K562 (cell line): ENCODE data around the gene SLC4A1. TPM values are rescaled to one million over a fixed set of nuclear protein-coding genes. Genes with fewer than 3 reads are reported as not detected.

ENCODE experiments used
- EWSR1 ChIP-seq: fragments of 450-650 bp; IDR thresholded peaks from 2 replicates; pipeline ENCODE4 v1.6.1; 2018; ENCODE audit warnings: borderline replicate concordance, mild to moderate bottlenecking, low read depth, moderate library complexity; ENCODE audit not compliant: partially characterized antibody
- HNRNPUL1 ChIP-seq: fragments of 200-400 bp; formaldehyde crosslinking; IDR thresholded peaks from 2 replicates; pipeline ENCODE4 v1.6.1; 2017; ENCODE audit warnings: low read length
- KAT2B ChIP-seq: IDR thresholded peaks from one replicate; pipeline ENCODE4 v1.6.1; 2012; ENCODE audit warnings: low read depth, mild to moderate bottlenecking, control low read depth, inconsistent platforms, low read length, moderate library complexity
- KAT7 ChIP-seq: sonication (generic); formaldehyde crosslinking; IDR thresholded peaks from 2 replicates; pipeline ENCODE4 v1.8.0; 2022; ENCODE audit warnings: missing genetic modification reagents, mild to moderate bottlenecking, borderline replicate concordance
- MAFF ChIP-seq: IDR thresholded peaks from 2 replicates; pipeline ENCODE4 v1.6.1; 2012; ENCODE audit warnings: low read length, improper control_type of control experiment
- MYBL2 ChIP-seq, 2 experiments: fragments of 450-650 bp in 1 of 2; sonication (generic) in 1 of 2; formaldehyde crosslinking in 1 of 2; IDR thresholded peaks; 2 replicates each; pipeline versions ENCODE4 v1.6.1 to v1.8.1; 2017 to 2022; ENCODE audit warnings: borderline replicate concordance in 1 of 2, inconsistent platforms in 1 of 2, low read depth in 1 of 2, mild to moderate bottlenecking in 1 of 2, missing genetic modification reagents in 1 of 2, moderate library complexity in 1 of 2
- PCBP1 ChIP-seq: fragments of 200-400 bp; formaldehyde crosslinking; IDR thresholded peaks from 2 replicates; pipeline ENCODE4 v1.6.1; 2018; ENCODE audit warnings: mild to moderate bottlenecking, low read depth, low read length; ENCODE audit not compliant: poor library complexity, severe bottlenecking
- RCOR1 ChIP-seq, 2 experiments: IDR thresholded peaks; 2 replicates each; pipeline ENCODE4 v1.6.1; 2012; ENCODE audit warnings: low read depth in 2 of 2, low read length in 2 of 2, borderline replicate concordance in 1 of 2, improper control_type of control experiment in 1 of 2
- SETDB1 ChIP-seq: IDR thresholded peaks from one replicate; pipeline ENCODE4 v1.6.1; 2012; ENCODE audit warnings: low read length, control low read depth, inconsistent platforms
- SLC30A9 ChIP-seq: fragments of 250-450 bp; sonication (Bioruptor Pico); IDR thresholded peaks from 2 replicates; pipeline ENCODE4 v1.8.0; 2022; ENCODE audit warnings: mild to moderate bottlenecking, moderate library complexity
- SMAD4 ChIP-seq: fragments of 250-450 bp; sonication (Bioruptor Pico); conservative IDR thresholded peaks from 2 replicates; pipeline ENCODE4 v1.8.0; 2021; ENCODE audit warnings: inconsistent platforms, mild to moderate bottlenecking, moderate library complexity
- SNIP1 ChIP-seq: fragments of 450-650 bp; IDR thresholded peaks from 2 replicates; pipeline ENCODE4 v1.7.1; 2017; ENCODE audit warnings: low read depth, mild to moderate bottlenecking
- TGIF2 ChIP-seq: sonication (generic); formaldehyde crosslinking; IDR thresholded peaks from 2 replicates; pipeline ENCODE4 v1.8.1; 2022; ENCODE audit warnings: mild to moderate bottlenecking, missing genetic modification reagents, moderate library complexity
- ZNF354B ChIP-seq: fragments of 250-450 bp; sonication (Bioruptor Pico); IDR thresholded peaks from 2 replicates; pipeline ENCODE4 v1.4.0; 2020
- ZNF408 ChIP-seq: fragments of 250-450 bp; sonication (Bioruptor Pico); IDR thresholded peaks from 2 replicates; pipeline ENCODE4 v1.4.0; 2020; ENCODE audit warnings: low read depth, mild to moderate bottlenecking, moderate library complexity
- ZNF695 ChIP-seq: fragments of 450-650 bp; formaldehyde crosslinking; IDR thresholded peaks from 2 replicates; pipeline ENCODE4 v1.4.0; 2020; ENCODE audit warnings: mild to moderate bottlenecking, moderate library complexity
- polyA plus RNA-seq, 8 experiments: library from polyadenylated mRNA; depleted of rRNA in 4 of 8; stranded (reverse) in 5 of 8; unstranded in 3 of 8; fragments of >200 nt; fragmentation: Nextera tagmentation in 2 of 8; fragmentation: Illumina TruSeq in 1 of 8; extraction: Ambion mirVana in 2 of 8; extraction: Trizol in 1 of 8; gene quantifications; 2 replicates each; pipeline versions ENCODE4 v1.2.1 to v1.2.3, GENCODE V29; 2011 to 2014; ENCODE audit warnings: inconsistent platforms in 1 of 8, missing spikeins in 1 of 8
- total RNA-seq, 7 experiments: library from RNA; depleted of rRNA in 6 of 7; stranded (reverse); fragments of >200 nt in 6 of 7; fragmentation: Illumina TruSeq in 2 of 7; extraction: Trizol in 2 of 7; gene quantifications; 2 replicates each; pipeline versions ENCODE4 v1.2.1 to v1.2.3, GENCODE V29; 2011 to 2021; ENCODE audit warnings: low replicate concordance in 1 of 7
- TF ChIP-seq, protein P1 (sequence below): fragments of 250-450 bp; sonication (Bioruptor Pico); IDR thresholded peaks from 2 replicates; pipeline ENCODE4 v1.8.0; 2022; ENCODE audit warnings: inconsistent platforms, mild to moderate bottlenecking, moderate library complexity, borderline replicate concordance
- TF ChIP-seq, protein P2 (sequence below): fragments of 250-450 bp; sonication (Bioruptor Pico); IDR thresholded peaks from 2 replicates; pipeline ENCODE4 v1.5.0; 2021
- TF ChIP-seq, protein P3 (sequence below): fragments of 250-450 bp; sonication (Bioruptor Pico); IDR thresholded peaks from 2 replicates; pipeline ENCODE4 v1.4.0; 2020; ENCODE audit warnings: mild to moderate bottlenecking
- TF ChIP-seq, protein P4 (sequence below): fragments of 450-650 bp; IDR thresholded peaks from 2 replicates; pipeline ENCODE4 v1.6.1; 2017; ENCODE audit warnings: antibody characterized with exemption, mild to moderate bottlenecking

SLC4A1 gene
- total and polyA plus RNA-seq, 9 of the 15 experiments (the other 6 are each of a cell fraction or from before 2014, with no cell fraction given): 0.14 to 1.00 (median 0.53) TPM

DNA sequence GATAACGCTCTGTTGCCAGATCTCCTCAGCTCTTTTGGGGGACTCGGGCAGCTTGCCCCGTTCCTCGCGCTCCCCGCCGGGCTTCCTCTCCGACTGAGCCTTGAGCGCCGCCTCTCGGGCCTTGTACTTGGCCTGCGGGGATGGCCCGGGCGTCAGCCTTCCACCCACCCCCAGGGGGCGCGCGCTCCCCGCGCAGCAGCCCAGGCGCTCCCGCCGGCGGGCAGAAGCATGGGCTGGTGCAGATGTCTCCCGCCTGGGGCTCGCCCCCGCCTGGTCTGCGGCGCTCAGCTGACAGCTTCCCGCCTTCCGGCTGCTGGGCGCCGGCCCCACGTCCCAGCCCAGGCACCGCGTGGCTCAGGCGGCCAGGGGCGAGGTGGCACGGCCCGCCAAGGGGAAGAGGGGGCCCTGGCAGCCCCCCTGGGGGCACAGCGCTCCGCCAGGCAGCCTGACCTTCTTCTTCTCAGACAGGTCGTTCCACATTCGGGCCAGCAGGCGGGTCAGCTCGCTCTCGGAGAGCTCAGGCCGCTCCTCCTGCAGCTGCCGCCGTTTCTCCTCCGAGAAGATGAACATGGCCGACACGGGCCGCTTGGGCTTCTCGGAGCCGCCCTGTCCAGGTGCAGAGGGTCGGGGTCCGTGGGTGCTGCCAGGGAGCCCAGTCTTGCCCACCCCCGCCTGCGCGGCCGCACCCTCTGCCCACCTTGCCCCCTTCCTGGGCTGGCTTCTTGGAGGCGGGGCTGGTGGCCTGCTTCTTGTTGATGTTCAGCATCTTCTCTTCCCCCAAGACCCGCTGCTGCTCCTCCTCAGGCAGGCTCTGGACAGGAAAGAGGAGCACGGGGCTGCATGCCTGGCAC, 57.4 kb downstream of the SLC4A1 start (continued):
- TF ChIP-seq SMAD4 (CRISPR knock-in tag) (peak; percentile 98), EWSR1 (no peak), TGIF2 (CRISPR knock-in tag) (peak; percentile 90), ZNF695 (no peak), PCBP1 (no peak), KAT7 (peak; percentile 70; the same call in 1 of the 2 replicates), HNRNPUL1 (no peak), SETDB1 (peak; percentile 80), SLC30A9 (CRISPR knock-in tag) (no peak), MYBL2 (IDR thresholded peaks at IDR 0.05; ENCODE audit: low read depth) (no peak), MYBL2 (CRISPR knock-in tag; IDR thresholded peaks at IDR 0.05; ENCODE audit: borderline replicate concordance) (no peak), SNIP1 (no peak), MAFF (no peak), KAT2B (peak; percentile 72), ZNF354B (no peak), RCOR1 (IDR thresholded peaks at IDR 0.05; ENCODE audit: borderline replicate concordance in 1 of 2, low read depth in 2 of 2, low read length in 2 of 2) (peak; percentile 36 to 83; a peak in 2 of 4 replicates), ZNF408 (CRISPR knock-in tag) (no peak)
- TF ChIP-seq, protein P1, sequence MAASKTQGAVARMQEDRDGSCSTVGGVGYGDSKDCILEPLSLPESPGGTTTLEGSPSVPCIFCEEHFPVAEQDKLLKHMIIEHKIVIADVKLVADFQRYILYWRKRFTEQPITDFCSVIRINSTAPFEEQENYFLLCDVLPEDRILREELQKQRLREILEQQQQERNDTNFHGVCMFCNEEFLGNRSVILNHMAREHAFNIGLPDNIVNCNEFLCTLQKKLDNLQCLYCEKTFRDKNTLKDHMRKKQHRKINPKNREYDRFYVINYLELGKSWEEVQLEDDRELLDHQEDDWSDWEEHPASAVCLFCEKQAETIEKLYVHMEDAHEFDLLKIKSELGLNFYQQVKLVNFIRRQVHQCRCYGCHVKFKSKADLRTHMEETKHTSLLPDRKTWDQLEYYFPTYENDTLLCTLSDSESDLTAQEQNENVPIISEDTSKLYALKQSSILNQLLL: no peak
- TF ChIP-seq, protein P2, sequence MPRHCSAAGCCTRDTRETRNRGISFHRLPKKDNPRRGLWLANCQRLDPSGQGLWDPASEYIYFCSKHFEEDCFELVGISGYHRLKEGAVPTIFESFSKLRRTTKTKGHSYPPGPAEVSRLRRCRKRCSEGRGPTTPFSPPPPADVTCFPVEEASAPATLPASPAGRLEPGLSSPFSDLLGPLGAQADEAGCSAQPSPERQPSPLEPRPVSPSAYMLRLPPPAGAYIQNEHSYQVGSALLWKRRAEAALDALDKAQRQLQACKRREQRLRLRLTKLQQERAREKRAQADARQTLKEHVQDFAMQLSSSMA (CRISPR knock-in tag): no peak
- TF ChIP-seq, protein P3, sequence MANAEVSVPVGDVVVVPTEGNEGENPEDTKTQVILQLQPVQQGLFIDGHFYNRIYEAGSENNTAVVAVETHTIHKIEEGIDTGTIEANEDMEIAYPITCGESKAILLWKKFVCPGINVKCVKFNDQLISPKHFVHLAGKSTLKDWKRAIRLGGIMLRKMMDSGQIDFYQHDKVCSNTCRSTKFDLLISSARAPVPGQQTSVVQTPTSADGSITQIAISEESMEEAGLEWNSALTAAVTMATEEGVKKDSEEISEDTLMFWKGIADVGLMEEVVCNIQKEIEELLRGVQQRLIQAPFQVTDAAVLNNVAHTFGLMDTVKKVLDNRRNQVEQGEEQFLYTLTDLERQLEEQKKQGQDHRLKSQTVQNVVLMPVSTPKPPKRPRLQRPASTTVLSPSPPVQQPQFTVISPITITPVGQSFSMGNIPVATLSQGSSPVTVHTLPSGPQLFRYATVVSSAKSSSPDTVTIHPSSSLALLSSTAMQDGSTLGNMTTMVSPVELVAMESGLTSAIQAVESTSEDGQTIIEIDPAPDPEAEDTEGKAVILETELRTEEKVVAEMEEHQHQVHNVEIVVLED (CRISPR knock-in tag): no peak
- TF ChIP-seq, protein P4, sequence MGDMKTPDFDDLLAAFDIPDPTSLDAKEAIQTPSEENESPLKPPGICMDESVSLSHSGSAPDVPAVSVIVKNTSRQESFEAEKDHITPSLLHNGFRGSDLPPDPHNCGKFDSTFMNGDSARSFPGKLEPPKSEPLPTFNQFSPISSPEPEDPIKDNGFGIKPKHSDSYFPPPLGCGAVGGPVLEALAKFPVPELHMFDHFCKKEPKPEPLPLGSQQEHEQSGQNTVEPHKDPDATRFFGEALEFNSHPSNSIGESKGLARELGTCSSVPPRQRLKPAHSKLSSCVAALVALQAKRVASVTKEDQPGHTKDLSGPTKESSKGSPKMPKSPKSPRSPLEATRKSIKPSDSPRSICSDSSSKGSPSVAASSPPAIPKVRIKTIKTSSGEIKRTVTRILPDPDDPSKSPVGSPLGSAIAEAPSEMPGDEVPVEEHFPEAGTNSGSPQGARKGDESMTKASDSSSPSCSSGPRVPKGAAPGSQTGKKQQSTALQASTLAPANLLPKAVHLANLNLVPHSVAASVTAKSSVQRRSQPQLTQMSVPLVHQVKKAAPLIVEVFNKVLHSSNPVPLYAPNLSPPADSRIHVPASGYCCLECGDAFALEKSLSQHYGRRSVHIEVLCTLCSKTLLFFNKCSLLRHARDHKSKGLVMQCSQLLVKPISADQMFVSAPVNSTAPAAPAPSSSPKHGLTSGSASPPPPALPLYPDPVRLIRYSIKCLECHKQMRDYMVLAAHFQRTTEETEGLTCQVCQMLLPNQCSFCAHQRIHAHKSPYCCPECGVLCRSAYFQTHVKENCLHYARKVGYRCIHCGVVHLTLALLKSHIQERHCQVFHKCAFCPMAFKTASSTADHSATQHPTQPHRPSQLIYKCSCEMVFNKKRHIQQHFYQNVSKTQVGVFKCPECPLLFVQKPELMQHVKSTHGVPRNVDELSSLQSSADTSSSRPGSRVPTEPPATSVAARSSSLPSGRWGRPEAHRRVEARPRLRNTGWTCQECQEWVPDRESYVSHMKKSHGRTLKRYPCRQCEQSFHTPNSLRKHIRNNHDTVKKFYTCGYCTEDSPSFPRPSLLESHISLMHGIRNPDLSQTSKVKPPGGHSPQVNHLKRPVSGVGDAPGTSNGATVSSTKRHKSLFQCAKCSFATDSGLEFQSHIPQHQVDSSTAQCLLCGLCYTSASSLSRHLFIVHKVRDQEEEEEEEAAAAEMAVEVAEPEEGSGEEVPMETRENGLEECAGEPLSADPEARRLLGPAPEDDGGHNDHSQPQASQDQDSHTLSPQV: peak; percentile 97
